HepG2 (cell line): ENCODE data around the gene ILKAP. TPM values are rescaled to one million over a fixed set of nuclear protein-coding genes. Genes with fewer than 3 reads are reported as not detected.

Experiments
- ATAC-seq: fragments of 200-7000 bp; cut with Tn5 transposase; 3 replicates; pipeline ENCODE4 v1.9.1; 2020; ENCODE audit warnings: mild to moderate bottlenecking, moderate library complexity
- BruUV-seq: library from RNA; stranded (reverse); fragments of 400-500 nt; replicated peaks from 2 replicates; lab custom pipeline; 2021; lab: Mats Ljungman, UMichigan
- CTCF ChIA-PET: fragments of 300-600 bp; formaldehyde crosslinking; extraction: SDS; loops from one replicate; lab custom pipeline; 2021; ENCODE audit warnings: low total read pairs, inconsistent platforms, low intra/inter-chr PET ratio; lab: Yijun Ruan, JAX
- POLR2A ChIA-PET: fragments of 350-600 bp; sonication (Branson Sonifier 250); formaldehyde crosslinking; loops from one replicate; lab custom pipeline; 2020; ENCODE audit warnings: antibody characterized with exemption, inconsistent platforms; lab: Yijun Ruan, JAX
- DNase-seq: peaks from one replicate; pipeline ENCODE4 v3.0.0-alpha.2; 2015; ENCODE audit warnings: low spot score
- FAIRE-seq: peaks from 3 replicates; lab custom pipeline; 2011; peaks lifted over from hg19 to GRCh38; lab: Jason Lieb, UNC
- H2AFZ ChIP-seq: one replicate; pipeline ENCODE4 v1.6.1; 2011; ENCODE audit warnings: low read length, inconsistent platforms
- H3K27ac ChIP-seq: fragments of 300-600 bp; 3 replicates; pipeline ENCODE4 v1.8.0; 2011; ENCODE audit warnings: mixed run types, mild to moderate bottlenecking, mixed read lengths, low read length, inconsistent platforms; ENCODE audit not compliant: insufficient read depth; ENCODE audit errors: extremely low read length
- H3K27me3 ChIP-seq, 2 experiments: fragments of 200-600 bp in 1 of 2; 2 replicates in 1 of 2; 3 replicates in 1 of 2; pipeline versions ENCODE4 v1.6.0 to v1.8.0; 2011; ENCODE audit warnings: low read length in 2 of 2, mild to moderate bottlenecking in 2 of 2, moderate library complexity in 2 of 2, inconsistent platforms in 1 of 2; ENCODE audit not compliant: insufficient read depth in 2 of 2, control insufficient read depth in 1 of 2
- H3K36me3 ChIP-seq, 2 experiments: fragments of 200-600 bp in 1 of 2; replicated peaks in 1 of 2; 2 replicates in 1 of 2; 3 replicates in 1 of 2; pipeline versions ENCODE4 v1.5.1 to v1.8.0; 2011; ENCODE audit warnings: low read length in 2 of 2, inconsistent platforms in 1 of 2; ENCODE audit not compliant: insufficient read depth in 2 of 2, control insufficient read depth in 1 of 2
- H3K4me1 ChIP-seq: 2 replicates; pipeline ENCODE4 v1.5.1; 2012; ENCODE audit warnings: low read length, inconsistent platforms; ENCODE audit not compliant: insufficient read depth
- H3K4me2 ChIP-seq: 2 replicates; pipeline ENCODE4 v1.6.0; 2011; ENCODE audit warnings: low read depth, low read length, inconsistent platforms
- H3K4me3 ChIP-seq, 3 experiments: fragments of 200-600 bp in 1 of 3; sonication (generic), shearing (Covaris generic) in 1 of 3; replicated peaks in 1 of 3; 2 replicates each; pipeline ENCODE4 v1.5.1; 2011 to 2016; ENCODE audit warnings: low read length in 3 of 3, inconsistent platforms in 2 of 3, low read depth in 2 of 3, mild to moderate bottlenecking in 2 of 3, control low read depth in 1 of 3, mixed read lengths in 1 of 3; ENCODE audit not compliant: insufficient read depth in 1 of 3
- H3K79me2 ChIP-seq: one replicate; pipeline ENCODE4 v1.6.1; 2011; ENCODE audit warnings: low read length, inconsistent platforms; ENCODE audit not compliant: insufficient read depth
- H3K9ac ChIP-seq: 2 replicates; pipeline ENCODE4 v1.6.0; 2011; ENCODE audit warnings: mild to moderate bottlenecking, low read depth, low read length, inconsistent platforms; ENCODE audit not compliant: insufficient read depth
- H3K9me3 ChIP-seq: 2 replicates; pipeline ENCODE4 v1.5.1; 2012; ENCODE audit warnings: mild to moderate bottlenecking, low read length
- H4K20me1 ChIP-seq: 2 replicates; pipeline ENCODE4 v1.6.0; 2011; ENCODE audit warnings: inconsistent platforms, mild to moderate bottlenecking, low read length, moderate library complexity; ENCODE audit not compliant: insufficient read depth
- MEF2D ChIP-seq: sonication (generic); formaldehyde crosslinking; IDR thresholded peaks from 2 replicates; pipeline ENCODE4 v1.5.1; 2020; ENCODE audit warnings: mild to moderate bottlenecking, missing genetic modification reagents
- MZF1 ChIP-seq: sonication (generic); formaldehyde crosslinking; IDR thresholded peaks from 2 replicates; pipeline ENCODE4 v1.8.1; 2023; ENCODE audit warnings: mild to moderate bottlenecking, missing genetic modification reagents, borderline replicate concordance
- PATZ1 ChIP-seq: sonication (generic); formaldehyde crosslinking; IDR thresholded peaks from 2 replicates; pipeline ENCODE4 v1.4.0; 2020; ENCODE audit warnings: missing genetic modification reagents
- PRDM4 ChIP-seq: sonication (generic); formaldehyde crosslinking; IDR thresholded peaks from 2 replicates; pipeline ENCODE4 v1.9.0; 2021; ENCODE audit warnings: missing genetic modification reagents, borderline replicate concordance
- RAD21 ChIP-seq: fragments of 450-650 bp; formaldehyde crosslinking; IDR thresholded peaks from 2 replicates; pipeline ENCODE4 v1.5.0; 2020; ENCODE audit warnings: mild to moderate bottlenecking
- WIZ ChIP-seq: sonication (generic); formaldehyde crosslinking; IDR thresholded peaks from 2 replicates; pipeline ENCODE4 v1.5.1; 2020; ENCODE audit warnings: mild to moderate bottlenecking, missing genetic modification reagents
- XRCC5 ChIP-seq: fragments of 200-400 bp; formaldehyde crosslinking; optimal IDR thresholded peaks from 2 replicates; pipeline ENCODE3; 2017; ENCODE audit warnings: mild to moderate bottlenecking, low read length
- ZBTB38 ChIP-seq: sonication (generic); formaldehyde crosslinking; IDR thresholded peaks from 2 replicates; pipeline ENCODE4 v1.5.1; 2020; ENCODE audit warnings: mild to moderate bottlenecking, missing genetic modification reagents
- ZBTB39 ChIP-seq: sonication (generic); formaldehyde crosslinking; IDR thresholded peaks from 2 replicates; pipeline ENCODE4 v1.5.0; 2020; ENCODE audit warnings: missing genetic modification reagents
- ZMYM3 ChIP-seq: sonication (generic); formaldehyde crosslinking; IDR thresholded peaks from 2 replicates; pipeline ENCODE4 v1.5.1; 2020; ENCODE audit warnings: mild to moderate bottlenecking, missing genetic modification reagents
- ZNF101 ChIP-seq: sonication (generic); formaldehyde crosslinking; IDR thresholded peaks from 2 replicates; pipeline ENCODE4 v1.4.0; 2020; ENCODE audit warnings: mild to moderate bottlenecking, low read depth, missing genetic modification reagents, borderline replicate concordance
- ZNF251 ChIP-seq: sonication (generic); formaldehyde crosslinking; IDR thresholded peaks from 2 replicates; pipeline ENCODE4 v1.9.0; 2021; ENCODE audit warnings: mild to moderate bottlenecking, missing genetic modification reagents
- ZNF350 ChIP-seq: sonication (generic); formaldehyde crosslinking; IDR thresholded peaks from 2 replicates; pipeline ENCODE4 v1.4.0; 2020; ENCODE audit warnings: mild to moderate bottlenecking, low read depth, missing genetic modification reagents, borderline replicate concordance
- ZNF556 ChIP-seq: sonication (generic); formaldehyde crosslinking; IDR thresholded peaks from 2 replicates; pipeline ENCODE4 v1.4.0; 2020; ENCODE audit warnings: mild to moderate bottlenecking, missing genetic modification reagents, borderline replicate concordance
- WGBS: methylation state at CpG from one replicate; pipeline ENCODE4 v1.1.6; 2017; ENCODE audit warnings: low lambda C conversion rate; 5-methylcytosine and 5-hydroxymethylcytosine counted together
- in situ Hi-C: cut with HindIII; loops from 2 replicates; pipeline ENCODE4 v1.10.0; 2017; ENCODE audit warnings: low pct_unique_long_range_greater_than_20kb; ENCODE audit not compliant: extremely low pct_ligation_motif_present
- intact Hi-C: fragments of 100-400 bp; cut with micrococcal nuclease; formaldehyde crosslinking; loops from one replicate; pipeline ENCODE4 v1.10.0; 2022; ENCODE audit not compliant: unreplicated experiment
- polyA plus RNA-seq, 8 experiments: library from polyadenylated mRNA; depleted of rRNA in 3 of 8; stranded (reverse) in 7 of 8; unstranded in 1 of 8; fragments of >200 nt; fragmentation: Illumina TruSeq in 4 of 8; extraction: Trizol in 4 of 8; gene quantifications; 2 replicates each; pipeline versions ENCODE4 v1.2.1 to v1.2.3, GENCODE V29; 2011 to 2016; ENCODE audit warnings: low read depth in 4 of 8, missing spikeins in 1 of 8, mixed read lengths in 1 of 8; ENCODE audit not compliant: insufficient read depth in 1 of 8
- total RNA-seq, 5 experiments: library from RNA; depleted of rRNA; stranded (reverse); fragments of >200 nt; fragmentation: Illumina TruSeq; extraction: Trizol; gene quantifications; 2 replicates each; pipeline ENCODE4 v1.2.3, GENCODE V29; 2016; ENCODE audit warnings: low read depth in 1 of 5
- TF ChIP-seq, protein P1 (sequence below): IDR thresholded peaks from 2 replicates; pipeline ENCODE4 v1.4.0; 2020; ENCODE audit warnings: mild to moderate bottlenecking, missing genetic modification reagents

ILKAP gene
- total and polyA plus RNA-seq, 2 of the 13 experiments (the other 11 are each of a cell fraction or from before 2014, with no cell fraction given) = 29.6 to 33.1 TPM

- no peak for ATAC-seq
- CTCF ChIA-PET = no interaction called here
- no TSS peak for BruUV-seq
- TF ChIP-seq ZNF350 (CRISPR knock-in tag) (no peak), MEF2D (CRISPR knock-in tag) (no peak), WIZ (CRISPR knock-in tag) (no peak), ZBTB39 (no peak), PATZ1 (CRISPR knock-in tag) (no peak), MZF1 (CRISPR knock-in tag) (no peak), RAD21 (CRISPR knock-in tag) (no peak), ZNF556 (no peak), ZBTB38 (no peak), PRDM4 (CRISPR knock-in tag) (no peak), XRCC5 (no peak), ZNF101 (no peak), ZMYM3 (CRISPR knock-in tag) (no peak), ZNF251 (CRISPR knock-in tag) (no peak)
- TF ChIP-seq, protein P1, sequence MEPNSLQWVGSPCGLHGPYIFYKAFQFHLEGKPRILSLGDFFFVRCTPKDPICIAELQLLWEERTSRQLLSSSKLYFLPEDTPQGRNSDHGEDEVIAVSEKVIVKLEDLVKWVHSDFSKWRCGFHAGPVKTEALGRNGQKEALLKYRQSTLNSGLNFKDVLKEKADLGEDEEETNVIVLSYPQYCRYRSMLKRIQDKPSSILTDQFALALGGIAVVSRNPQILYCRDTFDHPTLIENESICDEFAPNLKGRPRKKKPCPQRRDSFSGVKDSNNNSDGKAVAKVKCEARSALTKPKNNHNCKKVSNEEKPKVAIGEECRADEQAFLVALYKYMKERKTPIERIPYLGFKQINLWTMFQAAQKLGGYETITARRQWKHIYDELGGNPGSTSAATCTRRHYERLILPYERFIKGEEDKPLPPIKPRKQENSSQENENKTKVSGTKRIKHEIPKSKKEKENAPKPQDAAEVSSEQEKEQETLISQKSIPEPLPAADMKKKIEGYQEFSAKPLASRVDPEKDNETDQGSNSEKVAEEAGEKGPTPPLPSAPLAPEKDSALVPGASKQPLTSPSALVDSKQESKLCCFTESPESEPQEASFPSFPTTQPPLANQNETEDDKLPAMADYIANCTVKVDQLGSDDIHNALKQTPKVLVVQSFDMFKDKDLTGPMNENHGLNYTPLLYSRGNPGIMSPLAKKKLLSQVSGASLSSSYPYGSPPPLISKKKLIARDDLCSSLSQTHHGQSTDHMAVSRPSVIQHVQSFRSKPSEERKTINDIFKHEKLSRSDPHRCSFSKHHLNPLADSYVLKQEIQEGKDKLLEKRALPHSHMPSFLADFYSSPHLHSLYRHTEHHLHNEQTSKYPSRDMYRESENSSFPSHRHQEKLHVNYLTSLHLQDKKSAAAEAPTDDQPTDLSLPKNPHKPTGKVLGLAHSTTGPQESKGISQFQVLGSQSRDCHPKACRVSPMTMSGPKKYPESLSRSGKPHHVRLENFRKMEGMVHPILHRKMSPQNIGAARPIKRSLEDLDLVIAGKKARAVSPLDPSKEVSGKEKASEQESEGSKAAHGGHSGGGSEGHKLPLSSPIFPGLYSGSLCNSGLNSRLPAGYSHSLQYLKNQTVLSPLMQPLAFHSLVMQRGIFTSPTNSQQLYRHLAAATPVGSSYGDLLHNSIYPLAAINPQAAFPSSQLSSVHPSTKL (CRISPR knock-in tag) = no peak
- in situ Hi-C loops (no loop called here), intact Hi-C loops (no loop called here)
- POLR2A ChIA-PET = no interaction called here
- Histone ChIP-seq H3K4me3 (no peak overlapping the region), H3K27ac (no peak overlapping the region), H3K79me2 (no peaks in the 10 kb centered on the region), H2AFZ (no peak overlapping the region), H3K4me2 (no peak overlapping the region), H3K4me1 (peaks cover 20% of the 10 kb centered on the region), H3K9me3 (no peaks in the 10 kb centered on the region), H4K20me1 (no peaks in the 10 kb centered on the region), H3K36me3 (no peaks in the 10 kb centered on the region), H3K9ac (no peak overlapping the region), H3K27me3 (peaks cover 25 to 68% of the 10 kb centered on the region in 2 experiments)
- no peak for FAIRE-seq
- no peak for DNase-seq
- WGBS = 58% methylated on average over 5 of the region's 12 CpGs
Measured at GRCh38 chr2:238145046-238145445, 58.4 kb downstream of the ILKAP start.
